Measurements from ENCODE around the gene LRCH3.

LRCH3 gene

GRCh38 chr3:197791113-197791891 is at the start of gene LRCH3:
LRCH3 (plus strand) TSS chr3:197791254; CDS start chr3:197791279, 25 bp downstream.
- no peaks in the 10 kb centered on the region; the same call in 1 of the 2 replicates for H3K4me1 ChIP-seq (ENCODE audit: control insufficient read depth, insufficient read depth, low read length)
- peak within 1 kb of the TSS; percentile 99 for H3K4me3 ChIP-seq (ENCODE audit: low read depth, low read length)
- ChIA-PET POLR2A (interaction anchor here (0.5 to 1.4 kb wide), 5 partner anchors 10 to 79 kb away, joined by 3 to 6 read pairs (median 3); no protein-coding TSS in a partner anchor), CTCF (interaction anchor here (0.7 kb wide), 1 partner anchor 14 kb away, joined by 3 read pairs; no protein-coding TSS in a partner anchor)
- H3K27ac ChIP-seq (ENCODE audit: extremely low read depth, low read depth, low read length) = peak within 1 kb of the TSS; percentile 73
- no peaks in the 10 kb centered on the region for H3K9me3 ChIP-seq (ENCODE audit: control insufficient read depth, insufficient read depth, low read depth, low read length)
- H3K36me3 ChIP-seq (ENCODE audit: control insufficient read depth in 2 of 2, insufficient read depth in 1 of 2, low read length in 2 of 2) = no peaks in the 10 kb centered on the region; a peak in 1 of 3 replicates
- peak; percentile 86 for TF ChIP-seq PATZ1 (tag by site-specific recombination; IDR thresholded peaks at IDR 0.05)
- TF ChIP-seq ZNF324 (tag by site-specific recombination; IDR thresholded peaks at IDR 0.05) = no peak
- peak; percentile 68 for TF ChIP-seq PRDM10 (tag by site-specific recombination; IDR thresholded peaks at IDR 0.05)
- TF ChIP-seq BCL6B (tag by site-specific recombination; IDR thresholded peaks at IDR 0.05) = no peak
- no peak for TF ChIP-seq ZNF785 (tag by site-specific recombination; IDR thresholded peaks at IDR 0.05)
- TF ChIP-seq ZNF610 (tag by site-specific recombination; IDR thresholded peaks at IDR 0.05; ENCODE audit: borderline replicate concordance) = peak; percentile 81
- peak; percentile 47 for TF ChIP-seq ZNF335 (tag by site-specific recombination; conservative IDR thresholded peaks at IDR 0.05)
- TF ChIP-seq ZSCAN23 (tag by site-specific recombination; IDR thresholded peaks at IDR 0.05) = no peak
- 0 out of 2 replicates have a peak, but pooled peaks have one; percentile 38 for TF ChIP-seq ZNF843 (tag by site-specific recombination; IDR thresholded peaks at IDR 0.05)
- TF ChIP-seq ZBTB1 (tag by site-specific recombination; IDR thresholded peaks at IDR 0.05) = no peak
- peak; percentile 64; the same call in 1 of the 2 replicates for TF ChIP-seq ZNF341 (tag by site-specific recombination; IDR thresholded peaks at IDR 0.05; ENCODE audit: low read depth)
- TF ChIP-seq ZNF580 (tag by site-specific recombination; IDR thresholded peaks at IDR 0.05) = 0 out of 2 replicates have a peak, but pooled peaks have one; percentile 20
- peak; percentile 84; the same call in 1 of the 2 replicates for TF ChIP-seq ZBTB7A (tag by site-specific recombination; IDR thresholded peaks at IDR 0.05; ENCODE audit: low read depth)
- peak; percentile 65; the same call in 1 of the 2 replicates for TF ChIP-seq ZNF639 (tag by site-specific recombination; IDR thresholded peaks at IDR 0.05)
- 0 out of 2 replicates have a peak, but pooled peaks have one; percentile 63 for TF ChIP-seq ZXDB (tag by site-specific recombination; IDR thresholded peaks at IDR 0.05)
- TF ChIP-seq ZNF114 (tag by site-specific recombination; IDR thresholded peaks at IDR 0.05) = no peak
- TF ChIP-seq SP2 (tag by site-specific recombination; IDR thresholded peaks at IDR 0.05) = peak; percentile 80
- TF ChIP-seq ZNF629 (tag by site-specific recombination; IDR thresholded peaks at IDR 0.05) = peak; percentile 65
- no peak for TF ChIP-seq ZBTB17 (tag by site-specific recombination; IDR thresholded peaks at IDR 0.05)
- peak; percentile 58; the same call in 1 of the 2 replicates for TF ChIP-seq GLIS1 (tag by site-specific recombination; IDR thresholded peaks at IDR 0.05)
- no peak; the same call in 1 of the 2 replicates for TF ChIP-seq ZFP37 (tag by site-specific recombination; IDR thresholded peaks at IDR 0.05)
- no peak for TF ChIP-seq ZNF529 (tag by site-specific recombination; IDR thresholded peaks at IDR 0.05; ENCODE audit: insufficient replicate concordance)
- TF ChIP-seq BCL11B (tag by site-specific recombination; IDR thresholded peaks at IDR 0.05; ENCODE audit: low read depth) = peak; percentile 29; the same call in 1 of the 2 replicates
- peak; percentile 92 for TF ChIP-seq GLIS2 (tag by site-specific recombination; IDR thresholded peaks at IDR 0.05)
- TF ChIP-seq ZBTB26 (tag by site-specific recombination; optimal IDR thresholded peaks at IDR 0.05) = peak; percentile 68

Measured in HEK293 (cell line).